Measurements from ENCODE around the gene RASSF8. TPM values are rescaled to one million over a fixed set of nuclear protein-coding genes. Genes with fewer than 3 reads are reported as not detected.
A peak's percentile ranks its signal among the peaks of the same experiment; 100 is the strongest.

The RASSF8 gene
- total and polyA plus RNA-seq, 9 of the 15 experiments (the other 6 are each of a cell fraction or from before 2014, with no cell fraction given): 0.01 to 0.36 (median 0.12) TPM; not detected in 1

- TF ChIP-seq ZNF518B (CRISPR knock-in tag; IDR thresholded peaks at IDR 0.05): no peak
- no peak for TF ChIP-seq RBBP5 (IDR thresholded peaks at IDR 0.05; ENCODE audit: borderline replicate concordance, insufficient read depth, low read length, poor library complexity, severe bottlenecking)
- no peak for TF ChIP-seq MEF2A (IDR thresholded peaks at IDR 0.05; ENCODE audit: control insufficient read depth, low read depth, low read length)
- TF ChIP-seq EZH2 (IDR thresholded peaks at IDR 0.05; ENCODE audit: borderline replicate concordance, low read depth, low read length): peak; percentile 30; the same call in 1 of the 2 replicates
- no peak for TF ChIP-seq NCOA1 (IDR thresholded peaks at IDR 0.05; ENCODE audit: low read depth)
- no peak for TF ChIP-seq KDM1A (IDR thresholded peaks at IDR 0.05)
- peak; percentile 48; the same call in 1 of the 2 replicates for TF ChIP-seq RAD51 (IDR thresholded peaks at IDR 0.05; ENCODE audit: borderline replicate concordance, low read depth)
- TF ChIP-seq CREBBP (IDR thresholded peaks at IDR 0.05; ENCODE audit: low read depth, low read length): no peak
- no peak for TF ChIP-seq SREBF1 (IDR thresholded peaks at IDR 0.05; ENCODE audit: borderline replicate concordance, low read depth, low read length)
- no peak for TF ChIP-seq BMI1 (IDR thresholded peaks at IDR 0.05; ENCODE audit: low read length)
- no peak for TF ChIP-seq ZNF830 (CRISPR knock-in tag; IDR thresholded peaks at IDR 0.05)
- TF ChIP-seq, protein P1, sequence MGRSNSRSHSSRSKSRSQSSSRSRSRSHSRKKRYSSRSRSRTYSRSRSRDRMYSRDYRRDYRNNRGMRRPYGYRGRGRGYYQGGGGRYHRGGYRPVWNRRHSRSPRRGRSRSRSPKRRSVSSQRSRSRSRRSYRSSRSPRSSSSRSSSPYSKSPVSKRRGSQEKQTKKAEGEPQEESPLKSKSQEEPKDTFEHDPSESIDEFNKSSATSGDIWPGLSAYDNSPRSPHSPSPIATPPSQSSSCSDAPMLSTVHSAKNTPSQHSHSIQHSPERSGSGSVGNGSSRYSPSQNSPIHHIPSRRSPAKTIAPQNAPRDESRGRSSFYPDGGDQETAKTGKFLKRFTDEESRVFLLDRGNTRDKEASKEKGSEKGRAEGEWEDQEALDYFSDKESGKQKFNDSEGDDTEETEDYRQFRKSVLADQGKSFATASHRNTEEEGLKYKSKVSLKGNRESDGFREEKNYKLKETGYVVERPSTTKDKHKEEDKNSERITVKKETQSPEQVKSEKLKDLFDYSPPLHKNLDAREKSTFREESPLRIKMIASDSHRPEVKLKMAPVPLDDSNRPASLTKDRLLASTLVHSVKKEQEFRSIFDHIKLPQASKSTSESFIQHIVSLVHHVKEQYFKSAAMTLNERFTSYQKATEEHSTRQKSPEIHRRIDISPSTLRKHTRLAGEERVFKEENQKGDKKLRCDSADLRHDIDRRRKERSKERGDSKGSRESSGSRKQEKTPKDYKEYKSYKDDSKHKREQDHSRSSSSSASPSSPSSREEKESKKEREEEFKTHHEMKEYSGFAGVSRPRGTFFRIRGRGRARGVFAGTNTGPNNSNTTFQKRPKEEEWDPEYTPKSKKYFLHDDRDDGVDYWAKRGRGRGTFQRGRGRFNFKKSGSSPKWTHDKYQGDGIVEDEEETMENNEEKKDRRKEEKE (IDR thresholded peaks at IDR 0.05; ENCODE audit: borderline replicate concordance in 1 of 2, control insufficient read depth in 1 of 2, low read depth in 2 of 2, low read length in 1 of 2): no peak
- TF ChIP-seq BCL6 (CRISPR knock-in tag; IDR thresholded peaks at IDR 0.05): no peak
- TF ChIP-seq ZNF212 (CRISPR knock-in tag; IDR thresholded peaks at IDR 0.05): no peak
- TF ChIP-seq NRF1 (conservative IDR thresholded peaks at IDR 0.05 in 1 of 2, IDR thresholded peaks at IDR 0.05 in 1 of 2): peak in 1 of 2 experiments; percentile 7; a peak in 1 of 4 replicates
- TF ChIP-seq NCOR1 (IDR thresholded peaks at IDR 0.05): no peak
- TF ChIP-seq BDP1 (IDR thresholded peaks at IDR 0.05; ENCODE audit: insufficient read depth, insufficient read length): no peak
- no peak for TF ChIP-seq CHAMP1 (IDR thresholded peaks at IDR 0.05)
- no peak for TF ChIP-seq SMAD2 (IDR thresholded peaks at IDR 0.05; ENCODE audit: low read depth, low read length)
These were observed 168.1 kb downstream of the RASSF8 start (continued) for GRCh38 chr12:26126340-26127284.
